Measurements from ENCODE around the gene ZNF280B.

ZNF280B gene

DNA sequence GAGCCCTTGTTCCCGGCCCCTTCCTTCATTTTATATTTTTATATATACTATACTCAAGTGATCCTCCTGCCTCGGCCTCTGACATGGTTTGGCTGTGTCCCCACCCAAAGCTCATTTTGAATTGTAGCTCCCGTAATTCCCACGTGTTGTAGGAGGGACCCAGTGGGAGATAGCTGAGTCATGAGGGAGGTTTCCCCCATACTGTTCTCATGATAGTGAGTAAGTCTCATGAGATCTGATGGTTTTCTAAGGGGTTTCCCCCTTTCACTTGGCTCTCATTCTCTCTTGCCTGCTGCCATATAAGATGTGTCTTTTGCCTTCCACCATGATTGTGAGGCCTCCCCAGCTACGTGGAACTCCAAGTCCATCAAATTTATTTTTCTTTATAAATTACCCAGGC, 18.8 kb upstream of the ZNF280B start:
- H3K4me3 ChIP-seq (ENCODE audit: low read depth in 1 of 2, low read length in 1 of 2) = no peak overlapping the region

DNA sequence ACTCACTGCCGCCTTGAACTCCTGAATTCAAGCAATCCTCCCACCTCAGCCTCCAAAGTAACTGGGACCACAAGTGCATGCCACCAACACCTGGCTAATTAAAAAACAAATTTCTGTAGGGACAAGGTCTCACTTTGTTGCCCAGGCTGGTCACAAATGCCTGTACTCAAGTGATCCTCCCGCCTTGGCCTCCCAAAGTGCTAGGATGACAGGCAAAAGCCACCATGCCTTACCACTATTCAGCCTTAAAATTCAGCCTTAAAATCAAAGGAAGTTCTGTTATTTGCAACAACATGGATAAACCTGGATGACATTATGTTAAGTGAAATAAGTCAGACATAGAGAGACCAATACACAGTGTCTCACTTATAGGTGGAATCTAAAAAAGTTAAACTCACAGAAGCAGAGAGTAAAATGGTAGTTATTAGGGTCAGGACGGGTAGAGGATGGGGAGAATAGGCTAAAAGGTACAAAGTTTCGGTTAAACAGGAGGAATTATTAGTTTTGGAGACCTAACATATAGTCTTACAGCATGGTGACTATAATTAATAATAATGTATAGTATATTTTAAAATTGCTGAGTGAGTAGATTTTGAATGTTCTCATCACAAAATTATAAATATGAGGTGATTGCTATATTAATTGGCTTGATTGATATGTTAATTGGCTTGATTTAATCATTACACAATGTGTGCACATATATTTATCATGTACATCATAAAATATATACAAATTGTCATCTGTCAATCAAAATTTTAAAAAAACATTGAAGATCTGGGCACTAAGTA, 17.8 kb upstream of the ZNF280B start:
- no peaks in the 10 kb centered on the region for H3K9me3 ChIP-seq
- H3K4me3 ChIP-seq (ENCODE audit: low read depth in 1 of 2, low read length in 1 of 2) = no peak overlapping the region
- H3K4me1 ChIP-seq (ENCODE audit: control insufficient read depth in 1 of 2, insufficient read depth in 1 of 2, low read depth in 1 of 2, low read length in 1 of 2) = no peaks in the 10 kb centered on the region
- TF ChIP-seq, protein P1, sequence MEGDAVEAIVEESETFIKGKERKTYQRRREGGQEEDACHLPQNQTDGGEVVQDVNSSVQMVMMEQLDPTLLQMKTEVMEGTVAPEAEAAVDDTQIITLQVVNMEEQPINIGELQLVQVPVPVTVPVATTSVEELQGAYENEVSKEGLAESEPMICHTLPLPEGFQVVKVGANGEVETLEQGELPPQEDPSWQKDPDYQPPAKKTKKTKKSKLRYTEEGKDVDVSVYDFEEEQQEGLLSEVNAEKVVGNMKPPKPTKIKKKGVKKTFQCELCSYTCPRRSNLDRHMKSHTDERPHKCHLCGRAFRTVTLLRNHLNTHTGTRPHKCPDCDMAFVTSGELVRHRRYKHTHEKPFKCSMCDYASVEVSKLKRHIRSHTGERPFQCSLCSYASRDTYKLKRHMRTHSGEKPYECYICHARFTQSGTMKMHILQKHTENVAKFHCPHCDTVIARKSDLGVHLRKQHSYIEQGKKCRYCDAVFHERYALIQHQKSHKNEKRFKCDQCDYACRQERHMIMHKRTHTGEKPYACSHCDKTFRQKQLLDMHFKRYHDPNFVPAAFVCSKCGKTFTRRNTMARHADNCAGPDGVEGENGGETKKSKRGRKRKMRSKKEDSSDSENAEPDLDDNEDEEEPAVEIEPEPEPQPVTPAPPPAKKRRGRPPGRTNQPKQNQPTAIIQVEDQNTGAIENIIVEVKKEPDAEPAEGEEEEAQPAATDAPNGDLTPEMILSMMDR (IDR thresholded peaks at IDR 0.05) = no peak
- H3K36me3 ChIP-seq = no peaks in the 10 kb centered on the region
- no peak overlapping the region for H3K27ac ChIP-seq
- H3K27me3 ChIP-seq = peaks cover 6% of the 10 kb centered on the region

More for the DNA sequence above, 18.8 kb upstream of the ZNF280B start:
- Histone ChIP-seq H3K9me3 (no peaks in the 10 kb centered on the region), H3K27ac (no peak overlapping the region), H3K4me1 (ENCODE audit: control insufficient read depth in 1 of 2, insufficient read depth in 1 of 2, low read depth in 1 of 2, low read length in 1 of 2) (no peaks in the 10 kb centered on the region), H3K27me3 (peaks cover 6% of the 10 kb centered on the region), H3K36me3 (no peaks in the 10 kb centered on the region)
- TF ChIP-seq, protein P1 (IDR thresholded peaks at IDR 0.05) = no peak

DNA sequence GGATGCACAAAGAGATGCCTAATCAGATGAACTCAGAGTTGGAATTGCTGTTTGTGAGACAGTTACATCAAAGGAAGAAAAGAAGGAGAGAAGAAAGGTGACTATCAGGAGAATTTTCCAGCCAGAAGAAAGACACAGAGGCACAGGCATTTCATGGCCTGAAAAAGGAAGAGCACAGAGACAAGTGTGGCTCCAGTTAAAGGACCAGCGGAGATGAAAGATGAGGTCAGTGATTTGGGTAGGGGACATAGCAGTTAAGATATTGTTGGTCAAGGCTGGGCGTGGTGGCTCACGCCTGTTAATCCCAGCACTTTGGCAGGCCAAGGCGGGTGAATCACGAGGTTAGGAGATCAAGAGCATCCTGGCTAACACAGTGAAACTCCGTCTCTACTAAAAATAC, 15.0 kb upstream of the ZNF280B start:
- Histone ChIP-seq H3K9me3 (no peaks in the 10 kb centered on the region), H3K27me3 (peaks cover 6% of the 10 kb centered on the region), H3K36me3 (no peaks in the 10 kb centered on the region), H3K4me3 (ENCODE audit: low read depth in 1 of 2, low read length in 1 of 2) (no peak overlapping the region), H3K27ac (no peak overlapping the region), H3K4me1 (ENCODE audit: control insufficient read depth in 1 of 2, insufficient read depth in 1 of 2, low read depth in 1 of 2, low read length in 1 of 2) (no peaks in the 10 kb centered on the region)
- TF ChIP-seq, protein P1 (IDR thresholded peaks at IDR 0.05) = no peak

DNA sequence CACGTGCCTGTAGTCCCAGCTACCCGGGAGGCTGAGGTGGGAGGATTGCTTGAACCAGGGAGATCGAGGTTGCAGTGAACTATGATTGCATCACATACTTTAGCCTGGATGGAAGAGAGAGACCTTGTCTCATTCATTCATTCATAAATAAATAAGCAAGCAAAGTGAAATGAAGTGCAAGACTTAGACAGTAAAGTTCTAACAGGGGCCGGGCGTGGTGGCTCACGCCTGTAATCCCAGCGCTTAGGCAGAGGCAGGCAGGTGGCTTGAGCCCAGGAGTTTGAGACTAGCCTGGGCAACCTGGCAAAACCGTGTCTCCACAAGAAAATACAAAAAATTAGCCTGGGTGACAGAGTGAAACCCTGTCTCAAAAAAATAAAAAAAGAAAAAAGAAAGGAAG, 13.1 kb upstream of the ZNF280B start:
- Histone ChIP-seq H3K27ac (no peak overlapping the region), H3K36me3 (no peaks in the 10 kb centered on the region), H3K27me3 (peaks cover 6% of the 10 kb centered on the region), H3K4me3 (ENCODE audit: low read depth in 1 of 2, low read length in 1 of 2) (no peak overlapping the region), H3K9me3 (no peaks in the 10 kb centered on the region), H3K4me1 (ENCODE audit: control insufficient read depth in 1 of 2, insufficient read depth in 1 of 2, low read depth in 1 of 2, low read length in 1 of 2) (no peaks in the 10 kb centered on the region)
- TF ChIP-seq, protein P1 (IDR thresholded peaks at IDR 0.05) = no peak

DNA sequence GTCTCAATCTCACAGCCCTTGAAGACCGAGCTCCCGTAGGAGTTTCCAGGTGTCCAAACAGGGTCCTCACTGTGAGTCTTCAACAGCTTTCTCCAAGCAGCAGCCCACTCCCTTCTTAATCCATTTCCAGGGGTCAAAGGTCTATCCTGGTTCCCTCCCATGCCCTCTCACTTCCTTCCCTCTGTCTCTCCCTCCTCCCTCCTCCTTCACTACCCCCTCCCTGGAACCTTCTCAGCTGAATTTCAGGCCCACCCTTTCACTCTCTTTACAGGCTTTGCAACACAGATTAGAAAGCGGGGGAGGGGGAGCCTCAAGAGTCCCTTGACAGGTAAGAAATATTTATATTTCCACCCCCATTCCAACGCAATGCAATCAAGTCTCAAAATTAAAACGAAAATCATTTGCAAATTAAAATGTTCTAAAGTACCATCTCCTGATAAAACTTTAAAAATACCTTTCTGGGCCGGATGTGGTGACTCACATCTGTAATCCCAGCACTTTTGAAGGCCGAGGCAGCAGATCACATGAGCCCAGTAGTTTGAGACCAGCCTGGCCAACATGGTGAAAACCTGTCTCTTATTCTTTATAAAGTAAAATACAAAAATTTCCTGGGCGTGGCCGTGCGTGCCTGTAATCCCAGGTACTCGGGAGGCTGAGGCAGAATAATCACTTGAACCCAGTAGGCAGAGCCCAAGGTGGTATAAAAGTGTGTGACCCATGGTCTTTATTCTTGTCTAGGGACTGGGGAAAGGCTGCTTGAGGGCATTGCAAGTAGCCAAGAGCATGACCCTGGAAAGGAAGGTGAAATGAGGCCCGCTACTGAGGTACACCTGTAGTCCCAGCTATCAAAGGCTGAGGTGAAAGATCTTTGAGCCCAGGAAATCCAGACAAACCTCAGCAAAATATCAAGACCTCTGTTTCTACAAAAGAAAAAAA, 12.4 kb upstream of the ZNF280B start:
- H3K4me1 ChIP-seq (ENCODE audit: control insufficient read depth in 1 of 2, insufficient read depth in 1 of 2, low read depth in 1 of 2, low read length in 1 of 2) = no peaks in the 10 kb centered on the region
- no peaks in the 10 kb centered on the region for H3K36me3 ChIP-seq
- no peaks in the 10 kb centered on the region for H3K9me3 ChIP-seq
- H3K27ac ChIP-seq = no peak overlapping the region
- TF ChIP-seq, protein P1 (IDR thresholded peaks at IDR 0.05) = no peak
- peaks cover 11% of the 10 kb centered on the region for H3K27me3 ChIP-seq
- no peak overlapping the region for H3K4me3 ChIP-seq (ENCODE audit: low read depth in 1 of 2, low read length in 1 of 2)
